GM23248 (cell line): ENCODE results near the gene APBA1. TPM values are rescaled to one million over a fixed set of nuclear protein-coding genes. Genes with fewer than 3 reads are reported as not detected.

Experiments used
- DNase-seq: peaks from one replicate; pipeline ENCODE4 v3.0.0-alpha.2; 2015
- H2AFZ ChIP-seq: fragments of 200-600 bp; sonication (generic); 2 replicates; pipeline ENCODE4 v1.6.1; 2016; ENCODE audit warnings: antibody characterized with exemption
- H3F3A ChIP-seq: fragments of 200-600 bp; sonication (generic); 2 replicates; pipeline ENCODE4 v1.6.1; 2016; ENCODE audit warnings: mild to moderate bottlenecking, antibody characterized with exemption, mixed run types; ENCODE audit not compliant: insufficient read depth
- H3K27ac ChIP-seq: fragments of 200-600 bp; sonication (generic); 2 replicates; pipeline ENCODE4 v1.5.1; 2016; ENCODE audit warnings: mild to moderate bottlenecking
- H3K27me3 ChIP-seq: fragments of 200-600 bp; sonication (generic); replicated peaks from 2 replicates; pipeline ENCODE4 v1.6.1; 2016; ENCODE audit warnings: mild to moderate bottlenecking; ENCODE audit not compliant: insufficient read depth
- H3K36me3 ChIP-seq: fragments of 200-600 bp; sonication (generic); 2 replicates; pipeline ENCODE4 v1.6.1; 2016; ENCODE audit warnings: low read depth, mild to moderate bottlenecking
- H3K4me1 ChIP-seq: fragments of 200-600 bp; sonication (generic); 2 replicates; pipeline ENCODE4 v1.6.1; 2016; ENCODE audit warnings: mild to moderate bottlenecking; ENCODE audit not compliant: insufficient read depth
- H3K4me2 ChIP-seq: fragments of 200-600 bp; sonication (generic); one replicate; pipeline ENCODE4 v1.6.1; 2016; ENCODE audit warnings: mild to moderate bottlenecking; ENCODE audit not compliant: unreplicated experiment
- H3K4me3 ChIP-seq: fragments of 200-600 bp; sonication (generic); 2 replicates; pipeline ENCODE4 v1.5.1; 2016; ENCODE audit warnings: mild to moderate bottlenecking
- H3K79me2 ChIP-seq: fragments of 200-600 bp; sonication (generic); 2 replicates; pipeline ENCODE4 v1.6.1; 2016; ENCODE audit warnings: mild to moderate bottlenecking; ENCODE audit not compliant: insufficient read depth
- H3K9ac ChIP-seq: fragments of 200-600 bp; sonication (generic); 2 replicates; pipeline ENCODE4 v1.6.1; 2016; ENCODE audit warnings: mild to moderate bottlenecking
- H3K9me2 ChIP-seq: fragments of 200-600 bp; sonication (generic); 2 replicates; pipeline ENCODE4 v1.6.1; 2016; ENCODE audit warnings: mixed run types, mild to moderate bottlenecking, moderate library complexity; ENCODE audit not compliant: insufficient read depth
- H3K9me3 ChIP-seq: fragments of 200-600 bp; sonication (generic); one replicate; pipeline ENCODE4 v1.6.1; 2017; ENCODE audit warnings: low read depth
- H4K20me1 ChIP-seq: fragments of 200-600 bp; sonication (generic); 2 replicates; pipeline ENCODE4 v1.6.0; 2016; ENCODE audit not compliant: insufficient read depth
- EZH2 ChIP-seq: fragments of 200-600 bp; sonication (generic); IDR thresholded peaks from 2 replicates; pipeline ENCODE4 v1.6.1; 2018; ENCODE audit warnings: antibody characterized with exemption, mild to moderate bottlenecking; ENCODE audit not compliant: insufficient read depth, poor library complexity, severe bottlenecking
- EZH2phosphoT487 ChIP-seq: fragments of 200-600 bp; sonication (generic); IDR thresholded peaks from 2 replicates; pipeline ENCODE4 v1.6.1; 2018; ENCODE audit warnings: antibody characterized with exemption, moderate library complexity, mild to moderate bottlenecking, low read depth; ENCODE audit not compliant: insufficient read depth
- WGBS, 2 experiments: methylation state at CpG; one replicate each; pipeline ENCODE4 v1.1.6; 2015 to 2017; ENCODE audit warnings: low lambda C conversion rate in 2 of 2, low coverage in 1 of 2; ENCODE audit errors: missing lambda C conversion rate in 2 of 2; 5-methylcytosine and 5-hydroxymethylcytosine counted together
- in situ Hi-C: fragments of 300-500 bp; cut with MboI; formaldehyde crosslinking; loops from 2 replicates; pipeline ENCODE4 v1.15.0; 2020
- polyA plus RNA-seq: library from polyadenylated mRNA; unstranded; fragments of >200 nt; fragmentation: Nextera tagmentation; extraction: Ambion mirVana; gene quantifications from 2 replicates; pipeline ENCODE4 v1.2.1, GENCODE V29; 2016
- total RNA-seq: library from RNA; depleted of rRNA; stranded (reverse); fragments of >200 nt; shearing (Covaris generic); gene quantifications from 2 replicates; pipeline ENCODE4 v1.2.3, GENCODE V29; 2014

Gene APBA1
- total and polyA plus RNA-seq, 2 experiments from 2014 or later: 0.93 to 11.3 TPM

DNA sequence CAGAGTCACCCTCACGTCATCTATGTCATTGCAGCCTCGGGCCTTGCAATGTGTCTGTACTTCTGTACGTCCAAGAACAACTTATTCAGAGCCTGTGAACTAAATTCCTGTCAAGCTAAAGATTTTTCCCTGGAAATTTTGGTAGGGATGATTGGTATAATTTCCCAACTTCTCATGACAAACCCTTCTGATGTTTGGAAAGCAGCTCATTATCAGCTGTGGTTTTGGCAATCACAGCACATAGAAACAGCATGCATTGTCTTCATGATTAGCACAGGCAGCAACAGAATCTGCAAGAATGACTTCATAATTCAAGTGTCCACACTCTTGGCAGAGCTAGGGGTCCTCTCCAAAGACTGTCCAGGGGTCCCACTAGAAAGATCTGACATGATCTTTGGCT lies 49.5 kb downstream of the APBA1 start:
- in situ Hi-C loops: no loop called here
- DNase-seq: peak; percentile 40

GRCh38 chr9:69621730-69622460 lies 50.3 kb downstream of the APBA1 start:
- Histone ChIP-seq H3K4me1 (no peaks in the 10 kb centered on the region; the same call in 1 of the 2 replicates), H3K9me2 (no peaks in the 10 kb centered on the region), H3K4me3 (no peak overlapping the region), H3K9me3 (no peaks in the 10 kb centered on the region), H2AFZ (no peak overlapping the region), H3K36me3 (no peaks in the 10 kb centered on the region), H3K79me2 (no peaks in the 10 kb centered on the region), H4K20me1 (no peaks in the 10 kb centered on the region), H3F3A (peaks cover 10% of the 10 kb centered on the region; the same call in 1 of the 2 replicates), H3K27ac (no peak overlapping the region), H3K27me3 (no peaks in the 10 kb centered on the region), H3K4me2 (no peak overlapping the region), H3K9ac (no peak overlapping the region)
- in situ Hi-C loops: no loop called here
- WGBS, 2 experiments: 39 to 45% methylated on average over 3 of the region's 3 CpGs
- DNase-seq: no peak
- TF ChIP-seq EZH2 (no peak), EZH2phosphoT487 (no peak)

More for the DNA sequence above, 49.5 kb downstream of the APBA1 start:
- Histone ChIP-seq H3K27me3 (no peaks in the 10 kb centered on the region), H3K9me2 (no peaks in the 10 kb centered on the region), H2AFZ (no peak overlapping the region), H3K4me2 (no peak overlapping the region), H4K20me1 (no peaks in the 10 kb centered on the region), H3K4me3 (no peak overlapping the region), H3K9me3 (no peaks in the 10 kb centered on the region), H3K9ac (no peak overlapping the region), H3K27ac (no peak overlapping the region), H3K36me3 (no peaks in the 10 kb centered on the region), H3K79me2 (no peaks in the 10 kb centered on the region), H3K4me1 (no peaks in the 10 kb centered on the region; the same call in 1 of the 2 replicates), H3F3A (peaks cover 10% of the 10 kb centered on the region; the same call in 1 of the 2 replicates)
- 83 to 90% methylated on average over 3 of the region's 3 CpGs for WGBS, 2 experiments
- no peak for TF ChIP-seq EZH2phosphoT487
- TF ChIP-seq EZH2: no peak

DNA sequence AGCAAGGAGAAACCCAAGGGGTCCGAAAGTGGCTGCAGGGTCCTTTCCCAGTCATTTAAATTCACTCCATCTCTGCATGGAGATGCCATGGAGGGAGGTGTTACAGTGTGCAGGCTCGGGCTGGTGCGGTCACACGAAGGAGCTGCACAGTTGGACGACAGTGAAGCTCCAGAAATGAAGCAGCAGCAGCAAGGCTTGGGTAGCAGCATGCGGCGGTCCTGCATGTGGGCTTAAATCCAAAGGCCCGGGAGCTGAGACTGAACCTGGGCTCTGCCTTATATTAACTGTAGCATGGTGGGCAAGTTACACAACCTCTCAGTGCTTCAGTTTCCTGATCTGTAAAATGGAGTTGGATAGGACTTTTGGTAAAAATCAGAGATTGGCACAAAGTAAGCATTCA lies 51.4 kb downstream of the APBA1 start:
- WGBS, 2 experiments: 85 to 88% methylated on average over 8 of the region's 8 CpGs
- H3K27me3 ChIP-seq: no peaks in the 10 kb centered on the region

GRCh38 chr9:69619233-69619632 lies 52.9 kb downstream of the APBA1 start:
- H3K9me2 ChIP-seq: no peaks in the 10 kb centered on the region
- 100% methylated on average over 1 of the region's 1 CpG for WGBS, 2 experiments

More for the DNA sequence above, 51.4 kb downstream of the APBA1 start:
- H2AFZ ChIP-seq: no peak overlapping the region
- H4K20me1 ChIP-seq: no peaks in the 10 kb centered on the region
- in situ Hi-C loops: no loop called here
- H3F3A ChIP-seq: peaks cover 10% of the 10 kb centered on the region; the same call in 1 of the 2 replicates
- H3K36me3 ChIP-seq: no peaks in the 10 kb centered on the region
- TF ChIP-seq EZH2: no peak
- no peak overlapping the region for H3K27ac ChIP-seq
- H3K4me3 ChIP-seq: no peak overlapping the region
- no peak for DNase-seq
- no peaks in the 10 kb centered on the region for H3K79me2 ChIP-seq
- no peak overlapping the region for H3K4me2 ChIP-seq
- no peaks in the 10 kb centered on the region for H3K9me3 ChIP-seq
- no peak overlapping the region for H3K9ac ChIP-seq
- no peaks in the 10 kb centered on the region; the same call in 1 of the 2 replicates for H3K4me1 ChIP-seq
- H3K9me2 ChIP-seq: no peaks in the 10 kb centered on the region

More at GRCh38 chr9:69619233-69619632, 52.9 kb downstream of the APBA1 start:
- in situ Hi-C loops: no loop called here
- H4K20me1 ChIP-seq: no peaks in the 10 kb centered on the region
- H3K27me3 ChIP-seq: no peaks in the 10 kb centered on the region
- no peaks in the 10 kb centered on the region for H3K36me3 ChIP-seq
- H3K4me3 ChIP-seq: no peak overlapping the region
- no peaks in the 10 kb centered on the region for H3K79me2 ChIP-seq
- H3K9me3 ChIP-seq: no peaks in the 10 kb centered on the region
- H3K27ac ChIP-seq: no peak overlapping the region
- no peak for TF ChIP-seq EZH2
- no peak for TF ChIP-seq EZH2phosphoT487
- H3K9ac ChIP-seq: no peak overlapping the region
- H3K4me1 ChIP-seq: no peaks in the 10 kb centered on the region; the same call in 1 of the 2 replicates
- H3K4me2 ChIP-seq: no peak overlapping the region
- H3F3A ChIP-seq: peaks cover 10% of the 10 kb centered on the region; the same call in 1 of the 2 replicates
- no peak overlapping the region for H2AFZ ChIP-seq
- no peak for DNase-seq
